Iris pigment epithelial cell (primary cell): ENCODE measurements around the gene MBOAT1.

Source experiments
- DNase-seq: peaks from one replicate; pipeline ENCODE4 v3.0.0-alpha.2; 2011; ENCODE audit warnings: low read depth

MBOAT1 gene

DNA sequence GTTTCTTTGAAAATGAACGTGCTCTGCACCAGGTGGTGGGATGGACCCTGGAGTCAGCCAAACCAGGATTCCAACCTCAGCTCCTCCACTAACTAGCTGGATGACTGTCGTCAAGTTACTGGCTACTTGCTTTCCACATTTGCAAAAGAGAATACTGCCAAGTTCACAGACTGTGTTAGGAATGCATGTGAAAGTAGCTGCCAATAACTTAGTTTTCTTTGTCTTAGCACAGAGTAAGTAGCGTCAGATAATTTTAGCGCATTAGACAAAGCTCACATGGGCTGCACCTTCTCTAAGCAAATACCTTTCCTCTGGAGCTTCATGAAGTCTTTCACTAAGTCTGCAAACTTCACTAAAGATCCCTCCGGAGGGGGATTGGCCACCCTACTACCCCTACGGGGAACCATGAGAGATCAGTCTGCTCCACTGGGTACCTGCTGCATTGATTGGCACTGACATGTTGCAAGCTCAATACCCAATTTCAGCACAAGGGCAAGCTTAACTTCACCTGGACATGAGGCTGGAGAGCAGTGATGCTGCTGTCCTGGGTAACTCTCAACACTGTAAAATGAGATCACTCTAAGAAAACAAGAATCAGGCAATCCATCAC is 113.9 kb downstream of the MBOAT1 start:
- no peak for DNase-seq

DNA sequence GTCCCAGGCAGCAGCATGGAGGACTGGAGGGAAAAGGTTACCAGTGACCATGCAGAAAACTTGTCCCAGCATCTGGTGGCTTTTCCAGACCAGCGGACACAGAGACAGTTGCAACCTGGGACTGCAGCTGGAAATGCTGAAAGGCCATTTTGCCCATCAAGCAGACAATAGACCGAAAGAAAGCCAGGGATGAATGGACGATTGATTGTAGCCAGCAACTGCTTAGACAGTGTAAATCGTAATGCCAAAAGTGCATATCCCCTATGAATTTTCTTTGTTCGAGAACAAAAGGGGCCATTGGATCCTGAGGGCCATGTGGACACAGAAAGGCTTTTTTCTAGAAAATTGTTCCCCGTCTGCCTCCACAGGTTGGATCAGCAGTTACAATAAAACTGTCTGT is 115.7 kb downstream of the MBOAT1 start:
- DNase-seq, result no peak

DNA sequence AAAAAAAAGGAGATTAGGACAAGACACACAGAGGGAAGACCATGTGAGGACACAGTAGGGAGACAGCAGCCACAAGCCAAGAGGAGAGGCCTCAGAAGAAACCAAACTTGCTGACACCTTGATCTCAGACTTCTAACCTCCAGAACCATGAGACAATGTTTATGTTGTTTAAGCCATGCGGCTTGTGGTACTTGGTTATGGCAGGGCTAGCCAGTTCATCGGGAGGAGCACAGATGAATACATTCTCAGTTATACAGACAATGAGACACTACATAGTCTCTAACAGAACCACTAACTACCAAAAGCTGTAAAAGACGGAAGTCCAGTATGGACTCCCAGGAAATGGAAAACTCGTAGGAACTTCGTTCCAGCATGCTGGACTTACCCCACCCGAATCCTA is 116.8 kb downstream of the MBOAT1 start:
- DNase-seq, result no peak

DNA sequence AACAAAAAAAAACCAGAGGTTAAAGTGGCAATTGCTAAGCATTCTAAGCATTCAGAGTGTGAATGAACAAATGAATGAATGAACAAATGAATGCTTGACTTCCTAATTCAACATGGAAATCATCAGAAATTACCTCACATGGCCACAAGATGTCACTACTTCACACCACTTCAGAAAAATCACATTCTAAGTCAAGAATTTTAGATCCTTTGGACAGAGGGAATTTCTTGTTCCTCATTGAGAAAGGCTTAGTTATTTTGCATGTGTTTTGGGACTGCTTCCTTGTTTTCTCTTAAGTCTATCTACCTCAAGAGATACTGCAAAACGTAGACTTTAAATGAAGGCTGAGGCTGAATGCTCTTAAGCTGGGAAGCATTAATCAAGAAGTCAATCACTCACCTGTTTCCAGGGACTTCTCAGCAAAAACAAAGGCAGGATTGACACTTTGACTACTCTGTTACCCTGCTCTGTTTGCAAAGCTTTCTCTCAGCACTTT is 120.2 kb downstream of the MBOAT1 start:
- peak; percentile 55 for DNase-seq

DNA sequence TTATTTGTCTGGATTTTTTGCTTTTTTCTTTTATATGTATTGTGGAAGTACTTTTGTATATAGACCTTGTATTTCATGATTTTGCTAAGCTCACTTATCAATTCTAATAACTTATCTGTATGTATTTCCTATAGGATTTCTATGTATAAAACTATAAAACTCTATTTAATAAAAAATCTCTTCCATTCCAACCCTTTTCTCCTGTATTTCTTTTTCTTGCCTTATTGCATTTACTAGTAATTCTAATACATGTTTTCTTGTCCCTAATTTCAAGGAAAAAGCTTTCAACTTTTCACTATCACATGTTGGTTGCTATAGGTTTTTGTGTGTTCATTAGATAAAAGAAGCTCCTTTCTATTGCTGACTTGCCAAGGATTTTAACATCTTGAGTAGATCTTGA is 125.3 kb downstream of the MBOAT1 start:
- no peak for DNase-seq

DNA sequence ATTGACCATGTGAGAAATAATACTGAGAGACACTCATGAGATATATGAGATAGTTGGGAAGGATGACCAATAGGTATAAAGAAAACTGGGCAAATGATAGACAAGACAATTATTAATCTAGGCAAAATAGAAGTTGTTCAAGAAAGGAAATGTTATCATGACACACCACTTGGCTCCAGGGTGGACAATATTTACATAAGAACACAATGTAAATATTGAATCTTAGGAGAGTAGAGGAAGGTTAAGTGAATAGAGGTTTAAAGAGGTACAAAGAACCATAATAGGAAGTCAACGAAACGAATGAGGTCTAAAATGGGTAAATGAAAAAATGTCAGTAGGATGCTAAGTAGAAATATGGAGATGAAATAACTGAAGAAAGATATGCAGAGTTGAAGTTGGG is 126.5 kb downstream of the MBOAT1 start:
- no peak for DNase-seq

DNA sequence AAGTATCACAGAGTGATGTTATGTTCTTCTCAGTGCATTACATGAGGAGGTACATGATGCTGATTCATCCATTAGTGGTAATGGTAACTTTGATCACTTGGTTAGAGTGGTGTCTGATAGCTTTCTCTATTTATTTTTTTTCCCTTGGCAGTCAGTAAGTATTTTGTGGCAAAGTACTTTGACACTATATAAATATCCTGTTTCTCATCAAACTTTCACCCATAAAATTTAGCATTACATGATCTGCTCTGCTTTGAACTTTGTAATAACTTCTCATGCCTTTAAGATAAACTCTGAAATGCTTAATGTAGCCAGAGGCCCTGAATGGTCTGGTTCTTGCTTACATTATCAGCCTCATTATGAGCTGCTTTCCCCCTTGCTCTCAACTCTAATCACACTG is 127.9 kb downstream of the MBOAT1 start:
- no peak for DNase-seq

DNA sequence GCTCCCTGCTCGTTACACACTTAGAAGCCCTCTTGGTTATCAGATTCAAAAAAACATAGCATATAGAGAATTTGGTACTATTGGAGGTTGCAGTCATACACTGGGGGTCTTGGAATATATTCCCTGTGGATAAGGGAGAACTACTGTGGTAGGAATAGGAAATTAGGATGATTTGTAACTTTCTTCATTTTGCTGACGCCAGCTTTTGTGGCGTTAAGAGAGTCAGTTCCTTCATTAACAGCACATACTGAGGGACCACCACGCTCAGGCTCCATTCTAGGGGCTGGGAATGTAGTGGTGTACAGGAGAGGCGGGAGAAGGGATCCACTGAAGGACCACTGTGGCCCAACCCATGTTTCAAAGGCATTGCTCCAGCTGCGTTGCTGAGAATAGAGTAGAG is 140.3 kb downstream of the MBOAT1 start:
- DNase-seq, result no peak

DNA sequence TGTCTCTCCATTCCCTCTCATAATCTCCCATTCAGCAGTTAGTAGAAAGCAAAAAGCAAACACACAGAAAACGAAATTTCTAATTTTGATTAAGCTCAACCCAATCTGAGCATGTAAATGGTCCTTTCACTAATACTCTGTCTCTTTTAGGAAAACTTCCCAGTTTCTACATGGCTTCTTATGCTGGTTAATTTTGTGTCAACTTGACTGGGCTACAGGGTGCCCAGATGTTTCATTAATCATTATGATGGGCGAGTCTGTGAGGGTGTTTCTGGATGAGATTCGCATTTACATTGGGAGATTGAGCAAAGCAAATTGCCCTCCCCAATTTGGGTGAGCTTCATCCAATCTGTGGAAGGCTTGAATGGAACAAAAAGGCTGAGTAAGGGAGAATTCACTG is 142.2 kb downstream of the MBOAT1 start:
- DNase-seq, result no peak

DNA sequence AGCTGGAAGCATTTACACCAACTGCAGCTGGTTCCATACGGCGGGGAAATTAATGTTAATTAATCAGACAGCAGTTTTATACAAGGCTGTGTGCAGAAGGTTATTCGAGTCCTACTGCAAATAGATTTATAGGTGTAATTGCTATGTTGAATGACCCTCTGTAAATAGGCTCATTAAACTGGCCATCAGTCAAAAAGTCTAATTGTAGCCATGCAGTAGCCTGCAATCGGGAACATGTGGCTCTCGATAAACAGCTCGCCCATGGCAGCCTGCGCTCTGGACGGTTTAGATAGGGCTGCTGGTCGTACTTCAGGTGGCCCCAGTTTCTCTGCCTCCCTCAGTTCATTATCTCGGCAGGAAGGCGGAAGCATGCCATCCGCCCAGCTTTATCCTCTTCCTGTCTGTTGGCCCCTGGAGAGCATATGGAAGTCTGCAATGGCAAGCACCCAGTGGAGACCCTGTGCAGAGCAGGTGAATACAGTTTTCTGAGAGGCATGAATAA is 143.2 kb downstream of the MBOAT1 start:
- DNase-seq, result no peak

DNA sequence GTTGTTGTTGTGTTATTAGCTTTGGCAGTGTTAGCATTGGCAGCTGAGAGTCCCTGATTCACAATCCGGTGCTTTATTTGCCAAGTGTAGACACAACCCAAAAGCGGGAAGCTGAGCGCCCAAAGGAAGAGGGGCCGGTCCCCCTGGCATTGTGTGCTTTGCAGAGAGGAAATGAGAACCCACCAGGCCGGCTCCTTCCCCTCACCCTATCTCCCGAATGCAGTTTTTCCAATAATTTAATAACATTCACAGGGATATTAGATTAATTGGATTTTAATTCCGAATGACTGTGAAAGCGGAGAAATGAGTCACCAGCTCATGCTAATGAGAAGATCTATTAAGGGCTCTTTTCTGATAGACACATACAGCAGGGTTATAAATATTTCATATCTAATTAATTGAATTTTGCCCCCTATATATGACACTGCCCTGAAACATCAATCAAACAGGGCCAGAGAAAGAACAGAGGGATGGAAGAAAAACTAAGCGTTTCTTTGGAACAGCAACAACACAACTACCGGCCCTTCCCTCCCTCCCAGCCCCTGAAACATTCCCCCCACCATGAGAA is 143.8 kb downstream of the MBOAT1 start:
- no peak for DNase-seq

DNA sequence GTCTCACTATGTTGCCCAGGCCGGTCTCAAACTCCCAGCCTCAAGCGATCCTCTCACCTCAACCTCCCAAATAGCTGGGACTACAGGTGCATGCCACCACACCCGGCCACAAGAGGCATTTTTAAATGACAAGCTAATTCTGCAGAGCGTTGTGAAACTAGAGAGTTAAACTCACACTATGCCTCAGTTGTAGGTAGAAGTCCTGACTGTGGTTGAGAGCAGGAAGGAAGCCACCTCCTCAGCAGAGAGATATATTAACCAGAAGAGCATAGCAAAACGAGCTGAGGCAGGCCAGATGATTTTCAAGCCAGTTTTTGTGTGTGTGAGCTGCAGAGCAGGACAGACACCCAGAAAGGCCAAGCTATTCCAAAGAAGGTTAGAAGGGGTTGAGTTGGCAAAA is 150.3 kb downstream of the MBOAT1 start:
- no peak for DNase-seq

DNA sequence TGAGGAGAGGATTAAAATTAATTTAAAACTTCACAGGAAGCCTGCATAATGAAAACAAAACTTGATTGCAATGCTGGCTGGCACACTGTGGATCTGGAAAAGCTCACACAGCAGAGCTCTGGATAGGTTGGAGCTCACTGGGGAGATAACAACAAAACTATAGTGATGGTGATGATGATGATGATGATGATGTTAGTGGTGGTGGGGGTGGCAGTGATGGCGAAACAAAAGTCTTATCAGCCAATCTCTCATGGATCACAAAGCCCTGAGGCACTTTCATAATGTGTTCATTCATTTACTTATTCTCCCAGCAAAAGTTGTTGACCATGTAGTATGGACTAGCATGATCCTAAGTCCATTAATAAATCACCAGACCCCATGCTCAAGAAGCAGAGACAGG is 152.0 kb downstream of the MBOAT1 start:
- DNase-seq, result no peak

DNA sequence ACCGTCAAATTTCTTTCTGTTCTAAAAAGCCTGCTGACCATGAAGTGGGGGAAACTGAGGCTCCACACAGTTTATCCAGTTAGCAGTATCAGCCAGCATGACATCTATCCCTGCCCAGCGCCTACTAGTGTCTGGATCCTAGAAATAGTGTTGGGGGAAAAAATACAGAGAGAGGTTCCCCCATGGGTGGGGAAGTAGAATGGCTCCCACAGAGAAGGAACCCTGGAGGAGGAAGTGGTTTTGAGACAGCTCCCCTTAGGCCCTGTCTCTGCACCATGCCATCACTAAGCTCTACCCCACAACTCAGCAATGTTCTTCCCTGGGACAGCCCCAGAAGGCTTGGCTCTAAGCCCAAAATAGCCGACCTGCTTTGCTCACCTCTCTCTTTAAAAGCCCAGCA is 153.4 kb downstream of the MBOAT1 start:
- no peak for DNase-seq

DNA sequence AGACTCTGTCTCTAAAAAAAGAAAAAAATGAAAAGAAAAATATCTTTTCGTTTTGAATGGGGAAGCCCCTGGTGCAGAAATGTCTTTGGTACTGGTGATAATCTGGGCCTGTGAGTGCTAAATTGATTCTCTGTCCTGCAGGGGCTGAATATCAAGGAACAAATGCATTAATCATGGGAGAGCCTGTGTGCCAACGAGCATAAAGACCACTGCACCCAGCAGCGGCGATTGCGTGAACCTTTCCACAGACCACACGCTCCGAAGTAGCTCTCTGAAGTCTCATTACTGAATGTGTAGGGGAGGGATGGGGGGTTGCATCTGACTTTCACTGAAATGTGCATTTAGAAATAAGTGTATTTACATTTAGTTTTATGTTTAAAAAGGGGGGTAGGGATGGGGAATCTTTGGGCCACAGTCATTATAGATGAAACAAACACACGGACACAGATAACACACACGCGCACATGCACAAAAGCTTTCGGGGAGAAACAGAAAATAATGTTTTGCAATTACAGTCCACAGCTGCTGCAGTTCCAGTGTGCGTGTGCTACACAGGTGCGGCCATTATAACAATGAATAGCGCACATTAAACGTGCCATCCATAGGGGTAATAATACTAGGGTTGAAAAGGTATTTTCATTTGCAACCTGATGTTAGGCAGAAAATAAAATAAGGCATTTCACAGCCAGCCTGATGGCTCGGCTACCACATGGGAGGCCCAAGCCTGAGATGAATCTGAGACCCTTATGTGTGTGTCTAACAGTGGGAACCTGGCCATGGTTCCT is 154.0 kb downstream of the MBOAT1 start:
- DNase-seq, result no peak

DNA sequence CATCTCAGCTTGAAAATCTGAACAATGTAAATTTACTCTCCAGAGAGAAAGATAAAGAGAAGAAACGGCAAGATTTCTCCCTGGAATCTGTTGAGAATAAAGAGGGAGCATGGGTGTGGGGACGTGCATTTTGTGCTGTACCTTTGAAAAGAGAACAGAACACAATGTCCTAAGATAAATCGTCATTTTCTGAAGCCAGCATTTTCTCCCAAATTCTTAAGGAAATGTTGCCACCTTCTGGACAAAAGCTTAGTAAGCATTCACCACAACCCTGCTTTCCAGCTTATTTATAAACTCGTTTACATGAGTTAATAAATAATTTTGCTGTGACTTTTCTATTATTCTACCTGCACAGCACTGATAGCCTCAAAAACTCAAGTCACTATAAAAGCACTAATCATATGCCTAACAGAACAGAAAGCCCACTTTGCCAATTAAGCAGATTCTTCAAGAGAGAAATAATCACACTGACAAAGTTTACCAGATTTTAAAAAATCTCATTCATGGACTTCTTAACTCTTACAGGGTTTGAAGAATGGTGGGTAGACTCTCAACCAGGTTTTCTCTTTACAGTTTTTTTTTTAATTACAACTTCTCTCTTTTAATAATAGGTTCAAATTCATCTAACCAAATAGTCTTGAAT is 155.8 kb downstream of the MBOAT1 start:
- DNase-seq, result peak; percentile 69

DNA sequence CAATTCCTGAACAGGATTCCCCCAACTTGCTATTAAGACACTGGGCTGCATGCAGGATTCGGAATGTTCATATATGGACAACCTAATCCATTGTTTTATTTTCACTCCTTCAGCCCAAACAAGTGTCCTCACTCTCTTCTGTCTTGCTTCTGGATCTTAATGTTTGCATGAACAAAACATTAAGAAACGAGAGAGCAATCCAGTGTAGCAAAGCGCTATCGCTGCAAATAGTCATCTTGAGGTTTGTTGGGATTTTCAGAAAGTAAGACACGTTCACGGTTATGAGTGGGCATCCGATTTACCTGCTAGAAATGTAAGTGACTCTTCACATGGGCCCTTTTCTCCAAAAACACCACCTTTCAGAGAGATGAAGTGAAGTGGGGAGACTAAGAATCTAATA is 156.4 kb downstream of the MBOAT1 start:
- no peak for DNase-seq
